ENCODE results near the gene GFI1.
"Not testable (repeated sequence)": the region's sequence is repeated elsewhere in the genome, so short reads cannot be mapped to it uniquely, and the experiment has no call there.

The GFI1 gene

GRCh38 chr1:92464588-92465255 is 22.0 kb downstream of the GFI1 start:
- DNase-seq, result no peak

- DNase-seq, result no peak
Measured at GRCh38 chr1:92461364-92462097, 25.2 kb downstream of the GFI1 start.

DNA sequence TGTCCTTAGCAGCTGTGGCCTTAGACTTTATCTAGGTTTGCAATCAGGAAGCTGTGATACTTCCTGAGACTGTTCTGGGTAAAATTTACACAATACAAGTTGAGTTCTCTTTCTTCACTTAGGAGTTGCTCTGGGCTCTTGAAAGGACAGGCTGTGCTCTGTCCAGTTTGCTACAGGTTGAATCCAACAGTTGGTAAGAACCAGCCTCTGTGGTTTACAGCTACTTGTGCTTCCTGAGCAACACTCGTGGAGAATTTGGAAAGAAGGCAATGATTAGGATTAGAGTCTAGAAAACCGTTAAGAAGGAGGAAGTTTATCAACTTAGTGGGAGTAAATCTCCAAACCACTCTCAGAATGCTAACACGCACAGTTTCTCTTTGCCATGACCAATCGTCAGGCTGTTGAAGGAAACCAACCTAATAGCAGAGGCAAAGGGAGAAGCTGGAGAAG is 26.8 kb downstream of the GFI1 start:
- DNase-seq, result no peak

- no peak for DNase-seq
Measured at GRCh38 chr1:92458146-92458545, 28.6 kb downstream of the GFI1 start.

DNA sequence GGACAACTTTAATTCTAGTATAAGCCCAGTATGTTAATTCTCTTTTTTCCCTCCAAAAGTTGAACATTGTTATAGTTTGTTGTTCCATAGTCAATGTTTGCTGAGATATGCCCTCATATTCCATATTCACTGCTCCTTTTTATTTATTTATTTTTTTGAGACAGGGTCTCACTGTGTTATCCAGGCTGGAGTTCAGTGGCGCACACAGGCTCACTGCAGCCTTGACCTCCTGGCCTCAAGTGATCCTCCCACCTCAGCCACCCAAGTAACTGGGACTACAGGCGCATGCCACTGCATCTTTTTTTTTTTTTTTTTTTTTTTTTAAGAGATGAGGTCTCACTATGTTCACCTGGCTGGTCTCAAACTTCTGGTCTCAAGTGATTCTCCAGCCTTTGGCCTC is 38.7 kb downstream of the GFI1 start:
- DNase-seq, result no peak

DNA sequence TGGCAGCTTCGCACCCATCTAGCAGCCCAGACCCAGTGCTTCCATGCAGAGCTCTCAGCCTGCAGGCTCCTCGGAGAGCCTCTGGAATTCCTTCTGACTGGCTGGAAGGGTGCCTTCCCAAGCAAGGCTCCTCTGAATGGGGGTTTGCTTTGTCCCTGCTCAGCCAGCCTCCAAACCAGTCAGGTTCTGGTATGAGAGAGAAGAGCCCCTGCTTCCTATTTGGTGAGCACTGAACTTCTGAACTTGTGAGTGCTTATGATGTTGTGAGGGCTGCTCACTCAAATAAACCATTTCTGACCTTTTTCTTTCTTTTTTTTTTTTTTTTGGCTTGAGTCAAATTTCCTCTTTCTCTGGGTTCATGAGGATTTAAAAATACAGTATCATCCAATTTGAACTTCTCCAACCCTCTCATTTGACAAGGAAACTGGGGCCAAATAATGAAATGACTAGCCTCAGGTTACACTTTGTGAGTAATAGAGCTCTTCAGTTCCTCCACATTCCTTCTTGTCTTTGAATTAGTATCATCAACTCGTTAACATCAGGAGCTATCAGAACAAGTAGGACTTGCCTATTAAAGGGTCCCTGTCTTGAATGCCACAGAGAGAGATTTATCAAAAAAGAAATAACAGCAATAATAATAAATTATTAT is 39.6 kb downstream of the GFI1 start:
- no peak for DNase-seq

GRCh38 chr1:92446546-92446945 is 40.2 kb downstream of the GFI1 start:
- no peak for DNase-seq

GRCh38 chr1:92445865-92446264 is 40.9 kb downstream of the GFI1 start:
- DNase-seq, result no peak

DNA sequence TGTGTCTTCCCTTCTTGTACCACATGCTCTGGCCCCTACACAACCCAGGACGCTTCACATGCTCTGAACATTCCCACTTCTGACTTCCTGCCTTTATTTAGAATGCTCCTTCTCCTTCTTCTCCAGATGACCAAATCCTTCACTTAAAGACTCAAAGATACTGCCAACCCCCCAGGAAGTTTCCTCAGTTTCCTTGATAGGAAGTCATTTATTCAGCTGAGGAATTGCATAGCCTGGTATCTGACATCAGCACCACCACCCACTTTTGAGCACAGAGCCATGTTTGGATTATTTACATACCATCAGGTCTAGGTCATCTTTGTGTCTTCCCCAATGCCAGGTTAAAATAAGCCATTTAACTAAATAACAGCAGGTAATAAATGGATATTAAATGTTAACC is 42.4 kb downstream of the GFI1 start:
- no peak for DNase-seq

GRCh38 chr1:92443893-92444292 is 42.8 kb downstream of the GFI1 start:
- no peak for DNase-seq

- DNase-seq, result no peak
Measured at GRCh38 chr1:92442351-92442750, 44.4 kb downstream of the GFI1 start.

DNA sequence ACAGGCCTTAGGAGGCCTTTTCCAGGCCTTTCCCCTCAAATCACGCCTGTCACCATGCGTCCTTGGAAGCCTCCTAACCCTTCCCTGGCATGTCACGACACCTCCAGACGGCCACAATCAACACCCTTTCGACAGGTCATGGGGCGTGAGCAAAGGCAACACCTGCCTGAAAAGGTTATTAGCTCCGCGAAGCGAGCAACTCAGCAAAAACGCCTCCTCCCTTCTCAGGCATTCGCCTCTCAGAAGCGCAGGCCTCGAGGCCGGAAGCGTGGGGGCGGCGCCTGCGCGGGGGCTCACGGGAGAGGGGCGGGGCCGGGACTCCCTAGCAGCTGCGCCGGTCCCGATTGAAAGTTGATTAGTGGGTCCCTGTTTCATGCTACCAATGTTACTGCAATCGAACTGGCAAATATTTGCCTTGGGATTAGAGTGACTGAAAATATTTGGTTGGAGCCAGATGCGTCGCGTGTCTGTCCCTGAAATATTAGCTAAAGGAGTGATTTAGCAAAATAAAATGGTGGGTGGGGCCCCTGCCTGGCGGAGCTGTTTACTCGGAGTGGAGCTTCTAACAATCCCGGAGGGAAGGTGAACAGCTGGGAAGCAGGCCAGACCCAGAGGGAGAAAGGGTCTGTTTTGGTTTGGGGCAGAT is 44.9 kb downstream of the GFI1 start:
- DNase-seq, result no peak

DNA sequence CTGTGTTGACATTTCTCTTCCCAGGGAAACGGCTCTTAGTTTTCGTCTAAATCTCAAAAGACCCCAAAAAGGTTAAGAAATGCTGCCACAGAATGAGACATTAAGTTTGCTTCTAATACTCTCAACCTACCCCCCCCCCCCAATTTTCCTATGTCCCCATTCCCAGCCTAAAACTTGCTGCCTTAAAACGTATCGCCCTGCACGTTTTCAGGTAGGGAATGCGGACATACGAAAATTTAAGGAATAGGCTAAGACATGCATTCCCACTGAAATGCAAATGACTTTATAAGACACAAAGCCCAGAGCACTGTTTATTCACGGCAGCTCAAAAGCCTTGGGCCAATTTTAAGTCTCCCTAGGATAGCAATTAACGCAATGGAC is 45.4 kb downstream of the GFI1 start:
- DNase-seq, result no peak

DNA sequence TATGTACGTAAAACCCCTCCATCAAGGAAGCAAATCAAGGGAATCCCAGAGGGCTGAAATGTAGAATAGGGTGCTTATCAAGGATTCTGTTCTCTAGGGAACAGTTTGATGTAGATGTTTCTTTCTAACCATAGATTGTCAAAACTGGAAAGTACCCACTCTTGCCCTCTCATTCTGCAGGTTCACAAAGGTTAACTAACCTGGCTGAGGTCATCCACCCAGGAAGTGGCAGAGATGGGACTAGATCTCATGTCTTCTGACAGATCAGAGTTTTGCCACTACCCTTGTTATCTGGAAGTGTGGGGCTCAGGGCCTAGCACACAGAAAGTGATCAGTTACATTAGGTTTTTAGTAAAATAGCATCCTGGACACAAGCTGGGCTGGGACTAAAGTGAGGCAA is 47.4 kb downstream of the GFI1 start:
- no peak for DNase-seq

DNA sequence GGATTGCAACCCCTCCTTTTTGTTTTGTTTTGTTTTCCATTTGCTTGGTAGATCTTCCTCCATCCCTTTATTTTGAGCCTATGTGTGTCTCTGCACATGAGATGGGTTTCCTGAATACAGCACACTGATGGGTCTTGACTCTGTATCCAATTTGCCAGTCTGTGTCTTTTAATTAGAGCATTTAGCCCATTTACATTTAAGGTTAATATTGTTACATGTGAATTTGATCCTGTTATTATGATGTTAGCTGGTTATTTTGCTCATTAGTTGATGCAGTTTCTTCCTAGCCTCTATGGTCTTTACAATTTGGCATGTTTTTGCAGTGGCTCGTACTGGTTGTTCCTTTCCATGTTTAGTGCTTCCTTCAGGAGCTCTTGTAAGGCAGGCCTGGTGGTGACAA is 52.2 kb downstream of the GFI1 start:
- not testable (repeated sequence) for DNase-seq

DNA sequence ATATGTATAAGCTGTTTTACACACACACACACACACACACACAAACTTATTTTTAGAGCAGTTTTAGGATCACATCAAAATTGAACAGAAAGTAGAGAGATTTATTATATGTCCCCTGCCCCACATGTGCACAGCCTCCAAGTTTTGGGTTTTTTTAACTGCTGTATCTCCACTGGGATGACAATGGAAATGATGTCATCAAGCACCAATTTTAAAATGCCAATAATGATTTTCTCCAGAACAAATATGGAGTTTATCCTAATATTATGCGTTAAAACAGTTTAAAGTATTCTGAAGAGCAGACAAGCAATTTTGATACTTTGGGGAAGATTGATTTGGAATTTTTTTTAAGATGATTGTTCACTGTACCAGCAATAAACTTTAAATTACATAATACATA is 56.7 kb downstream of the GFI1 start:
- no peak for DNase-seq

- no peak for DNase-seq
Measured at GRCh38 chr1:92425617-92426016, 61.1 kb downstream of the GFI1 start.
